ENCODE data around the gene PPP6R3. TPM values are rescaled to one million over a fixed set of nuclear protein-coding genes. Genes with fewer than 3 reads are reported as not detected.
A peak's percentile ranks its signal among the peaks of the same experiment; 100 is the strongest.

Gene PPP6R3
- total RNA-seq, 4 donors from 2014 or later: 238 to 334 (median 268) TPM

- no peak for TF ChIP-seq POLR2A (IDR thresholded peaks at IDR 0.05)
- TF ChIP-seq, protein P1, sequence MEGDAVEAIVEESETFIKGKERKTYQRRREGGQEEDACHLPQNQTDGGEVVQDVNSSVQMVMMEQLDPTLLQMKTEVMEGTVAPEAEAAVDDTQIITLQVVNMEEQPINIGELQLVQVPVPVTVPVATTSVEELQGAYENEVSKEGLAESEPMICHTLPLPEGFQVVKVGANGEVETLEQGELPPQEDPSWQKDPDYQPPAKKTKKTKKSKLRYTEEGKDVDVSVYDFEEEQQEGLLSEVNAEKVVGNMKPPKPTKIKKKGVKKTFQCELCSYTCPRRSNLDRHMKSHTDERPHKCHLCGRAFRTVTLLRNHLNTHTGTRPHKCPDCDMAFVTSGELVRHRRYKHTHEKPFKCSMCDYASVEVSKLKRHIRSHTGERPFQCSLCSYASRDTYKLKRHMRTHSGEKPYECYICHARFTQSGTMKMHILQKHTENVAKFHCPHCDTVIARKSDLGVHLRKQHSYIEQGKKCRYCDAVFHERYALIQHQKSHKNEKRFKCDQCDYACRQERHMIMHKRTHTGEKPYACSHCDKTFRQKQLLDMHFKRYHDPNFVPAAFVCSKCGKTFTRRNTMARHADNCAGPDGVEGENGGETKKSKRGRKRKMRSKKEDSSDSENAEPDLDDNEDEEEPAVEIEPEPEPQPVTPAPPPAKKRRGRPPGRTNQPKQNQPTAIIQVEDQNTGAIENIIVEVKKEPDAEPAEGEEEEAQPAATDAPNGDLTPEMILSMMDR (IDR thresholded peaks at IDR 0.05): no peak
- H3K9me3 ChIP-seq: no peaks in the 10 kb centered on the region
- H3K27ac ChIP-seq: no peak overlapping the region
- no peak for DNase-seq
- H3K4me1 ChIP-seq: peaks cover 36 to 45% of the 10 kb centered on the region in 2 donors
- 85 to 87% methylated on average over 3 of the region's 3 CpGs for WGBS, 2 donors
- intact Hi-C loops (cut with DNase I): no loop called here
- no peaks in the 10 kb centered on the region for H3K36me3 ChIP-seq
- no peak overlapping the region for H3K4me3 ChIP-seq (replicated peaks in 1 of 3)
- H3K27me3 ChIP-seq: no peaks in the 10 kb centered on the region
Measured at GRCh38 chr11:68479390-68479789, 18.8 kb downstream of the PPP6R3 start.

GRCh38 chr11:68480193-68480592 lies 19.6 kb downstream of the PPP6R3 start:
- no peaks in the 10 kb centered on the region for H3K9me3 ChIP-seq
- intact Hi-C loops (cut with DNase I): no loop called here
- TF ChIP-seq POLR2A (IDR thresholded peaks at IDR 0.05): no peak
- TF ChIP-seq, protein P1 (IDR thresholded peaks at IDR 0.05): no peak
- DNase-seq: no peak
- H3K27me3 ChIP-seq: no peaks in the 10 kb centered on the region
- WGBS, 2 donors: 69 to 72% methylated on average over 2 of the region's 2 CpGs
- no peak overlapping the region for H3K4me3 ChIP-seq (replicated peaks in 1 of 3)
- peaks cover 31 to 40% of the 10 kb centered on the region in 2 donors for H3K4me1 ChIP-seq
- no peaks in the 10 kb centered on the region for H3K36me3 ChIP-seq
- H3K27ac ChIP-seq: peak overlapping the region in 2 of 3 donors; percentile 6 to 21

DNA sequence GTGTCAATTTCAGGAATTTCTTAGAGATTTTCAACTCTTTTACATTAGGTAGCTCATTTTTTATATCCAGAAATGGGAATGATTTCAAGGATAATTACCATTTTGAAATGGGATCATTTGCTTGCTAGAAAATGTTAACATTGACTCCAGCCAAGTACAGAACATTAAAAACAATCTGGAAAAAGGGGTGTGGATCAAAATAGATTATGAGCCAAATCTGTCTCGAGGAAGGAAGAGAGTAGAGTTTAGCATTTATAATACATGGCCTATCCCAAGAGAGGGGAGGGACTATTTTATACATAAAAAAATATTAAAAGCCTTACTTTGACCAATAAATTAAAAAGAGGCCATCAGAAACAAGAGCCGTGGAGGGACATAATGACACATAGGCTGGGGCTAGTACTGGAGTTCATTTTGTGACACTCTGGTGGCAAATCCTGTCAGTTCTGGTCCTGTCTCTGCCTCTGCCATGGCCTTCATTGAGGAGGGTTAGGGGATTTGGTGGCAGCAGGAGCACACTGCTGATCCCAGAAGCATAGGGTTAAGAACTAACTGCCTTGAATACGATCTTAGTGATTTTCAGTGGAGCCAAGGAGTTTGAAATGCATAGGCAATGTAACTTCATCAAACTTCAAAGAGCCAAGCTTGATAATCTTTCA lies 20.4 kb downstream of the PPP6R3 start:
- peak overlapping the region in 2 of 3 donors; percentile 22 to 37 for H3K27ac ChIP-seq
- H3K36me3 ChIP-seq: no peaks in the 10 kb centered on the region
- peaks cover 31 to 40% of the 10 kb centered on the region in 2 donors for H3K4me1 ChIP-seq
- WGBS, 2 donors: 30 to 33% methylated on average over 3 of the region's 3 CpGs
- no peak overlapping the region for H3K4me3 ChIP-seq (replicated peaks in 1 of 3)
- H3K27me3 ChIP-seq: no peaks in the 10 kb centered on the region
- intact Hi-C loops (cut with DNase I): no loop called here
- TF ChIP-seq POLR2A (IDR thresholded peaks at IDR 0.05): no peak
- TF ChIP-seq, protein P1 (IDR thresholded peaks at IDR 0.05): no peak
- DNase-seq: no peak
- H3K9me3 ChIP-seq: no peaks in the 10 kb centered on the region

- H3K9me3 ChIP-seq: no peaks in the 10 kb centered on the region
- H3K27ac ChIP-seq: peak overlapping the region in 2 of 3 donors; percentile 22 to 37
- H3K4me3 ChIP-seq (replicated peaks in 1 of 3): no peak overlapping the region
- DNase-seq: no peak
- no peaks in the 10 kb centered on the region for H3K36me3 ChIP-seq
- intact Hi-C loops (cut with DNase I): no loop called here
- WGBS, 2 donors: 71 to 76% methylated on average over 6 of the region's 6 CpGs
- H3K27me3 ChIP-seq: no peaks in the 10 kb centered on the region
- TF ChIP-seq POLR2A (IDR thresholded peaks at IDR 0.05): no peak
- TF ChIP-seq, protein P1 (IDR thresholded peaks at IDR 0.05): no peak
- H3K4me1 ChIP-seq: peaks cover 31 to 39% of the 10 kb centered on the region in 2 donors
Measured at GRCh38 chr11:68481579-68482240, 21.2 kb downstream of the PPP6R3 start.

GRCh38 chr11:68488623-68489022 lies 28.1 kb downstream of the PPP6R3 start:
- Histone ChIP-seq H3K27ac (no peak overlapping the region), H3K4me3 (replicated peaks in 1 of 3) (no peak overlapping the region), H3K9me3 (no peaks in the 10 kb centered on the region), H3K4me1 (peaks cover 26 to 28% of the 10 kb centered on the region in 2 donors), H3K27me3 (no peaks in the 10 kb centered on the region), H3K36me3 (no peaks in the 10 kb centered on the region)
- no peak for TF ChIP-seq POLR2A (IDR thresholded peaks at IDR 0.05)
- TF ChIP-seq, protein P1 (IDR thresholded peaks at IDR 0.05): no peak
- intact Hi-C loops (cut with DNase I): no loop called here
- no peak for DNase-seq
- 88 to 100% methylated on average over 1 of the region's 1 CpG for WGBS, 2 donors

Measured in thyroid gland (tissue), 4 donors.